Globus pallidus (tissue), 1 donor: ENCODE data around the gene TMEM161A.
"Not testable (repeated sequence)": the region's sequence is repeated elsewhere in the genome, so short reads cannot be mapped to it uniquely, and the experiment has no call there.

Experiments used
- DNase-seq: peaks from one replicate; pipeline ENCODE4 v3.0.0-alpha.2; 2015; ENCODE audit warnings: low spot score

Gene TMEM161A

GRCh38 chr19:19138109-19138981 is at the start of gene TMEM161A:
TSS of gene TMEM161A (minus strand) at chr19:19138478. CDS start at chr19:19138428, 50 bp downstream.
- peak; percentile 96 for DNase-seq

GRCh38 chr19:19186742-19187141 is 48.5 kb upstream of the TMEM161A start:
- no peak for DNase-seq

- DNase-seq = no peak
Measured at GRCh38 chr19:19185853-19186740, 47.8 kb upstream of the TMEM161A start.

- no peak for DNase-seq
Measured at GRCh38 chr19:19181488-19181998, 43.3 kb upstream of the TMEM161A start.

GRCh38 chr19:19179548-19180441 is 41.5 kb upstream of the TMEM161A start:
- no peak for DNase-seq

GRCh38 chr19:19176950-19177349 is 38.7 kb upstream of the TMEM161A start:
- DNase-seq = no peak

- DNase-seq = not testable (repeated sequence)
Measured at GRCh38 chr19:19173243-19173642, 35.0 kb upstream of the TMEM161A start.

GRCh38 chr19:19171821-19172532 is 33.7 kb upstream of the TMEM161A start:
- DNase-seq = no peak

- DNase-seq = no peak
Measured at GRCh38 chr19:19170873-19171672, 32.8 kb upstream of the TMEM161A start.

- DNase-seq = peak; percentile 26
Measured at GRCh38 chr19:19170053-19170872, 32.0 kb upstream of the TMEM161A start, which contains the start of gene MEF2B. TSS of gene MEF2B (minus strand) at chr19:19170263. CDS start at chr19:19150735, 19,528 bp downstream.

- no peak for DNase-seq
Measured at GRCh38 chr19:19169236-19170052, 31.2 kb upstream of the TMEM161A start.

GRCh38 chr19:19167612-19168011 is 29.3 kb upstream of the TMEM161A start:
- DNase-seq = no peak

GRCh38 chr19:19165396-19165795 is 27.1 kb upstream of the TMEM161A start:
- DNase-seq = no peak

- DNase-seq = no peak
Measured at GRCh38 chr19:19162495-19162894, 24.2 kb upstream of the TMEM161A start.

GRCh38 chr19:19160461-19161035 is 22.3 kb upstream of the TMEM161A start:
- DNase-seq = no peak

GRCh38 chr19:19159534-19159933 is 21.3 kb upstream of the TMEM161A start:
- no peak for DNase-seq

- no peak for DNase-seq
Measured at GRCh38 chr19:19157808-19158207, 19.5 kb upstream of the TMEM161A start.
